K562 (cell line): ENCODE data around the gene IL34. TPM values are rescaled to one million over a fixed set of nuclear protein-coding genes. Genes with fewer than 3 reads are reported as not detected.

Source experiments
- CBFA2T3 ChIP-seq: fragments of 450-650 bp; IDR thresholded peaks from 2 replicates; pipeline ENCODE4 v1.6.1; 2017
- MAZ ChIP-seq, 2 experiments: fragments of 450-650 bp in 1 of 2; sonication (generic) in 1 of 2; formaldehyde crosslinking; IDR thresholded peaks in 1 of 2; conservative IDR thresholded peaks in 1 of 2; 2 replicates each; pipeline versions ENCODE4 v1.4.0 to v1.5.0; 2020; ENCODE audit warnings: mild to moderate bottlenecking in 1 of 2, missing genetic modification reagents in 1 of 2
- NCOA2 ChIP-seq, 2 experiments: fragments of 450-650 bp; IDR thresholded peaks; 2 replicates each; pipeline ENCODE4 v1.6.1; 2018; ENCODE audit warnings: mild to moderate bottlenecking in 2 of 2, moderate library complexity in 1 of 2; ENCODE audit not compliant: partially characterized antibody in 2 of 2
- PATZ1 ChIP-seq: fragments of 250-450 bp; sonication (Bioruptor Pico); IDR thresholded peaks from 2 replicates; pipeline ENCODE4 v1.5.0; 2020; ENCODE audit warnings: mild to moderate bottlenecking, borderline replicate concordance
- SRSF7 ChIP-seq: fragments of 200-400 bp; formaldehyde crosslinking; optimal IDR thresholded peaks from 2 replicates; pipeline ENCODE3; 2017; ENCODE audit warnings: mild to moderate bottlenecking, low read depth, low read length
- TBL1XR1 ChIP-seq, 2 experiments: IDR thresholded peaks; 2 replicates each; pipeline ENCODE4 v1.6.1; 2012; ENCODE audit warnings: improper control_type of control experiment in 2 of 2, low read length in 2 of 2, mild to moderate bottlenecking in 1 of 2
- TFAM ChIP-seq: fragments of 250-450 bp; sonication (Bioruptor Pico); conservative IDR thresholded peaks from 2 replicates; pipeline ENCODE4 v1.5.0; 2021; ENCODE audit warnings: mild to moderate bottlenecking, moderate library complexity
- ZNF121 ChIP-seq: sonication (generic); formaldehyde crosslinking; conservative IDR thresholded peaks from 2 replicates; pipeline ENCODE4 v1.8.0; 2022; ENCODE audit warnings: missing genetic modification reagents
- ZNF449 ChIP-seq: fragments of 250-450 bp; sonication (Bioruptor Pico); IDR thresholded peaks from 2 replicates; pipeline ENCODE4 v1.8.0; 2022; ENCODE audit warnings: moderate library complexity, mild to moderate bottlenecking, inconsistent platforms
- ZNF592 ChIP-seq: fragments of 450-650 bp; IDR thresholded peaks from 2 replicates; pipeline ENCODE4 v1.6.1; 2017; ENCODE audit warnings: antibody characterized with exemption, mild to moderate bottlenecking
- ZNF717 ChIP-seq: fragments of 250-450 bp; sonication (Bioruptor Pico); IDR thresholded peaks from 2 replicates; pipeline ENCODE4 v1.5.0; 2021
- polyA plus RNA-seq, 8 experiments: library from polyadenylated mRNA; depleted of rRNA in 4 of 8; stranded (reverse) in 5 of 8; unstranded in 3 of 8; fragments of >200 nt; fragmentation: Nextera tagmentation in 2 of 8; fragmentation: Illumina TruSeq in 1 of 8; extraction: Ambion mirVana in 2 of 8; extraction: Trizol in 1 of 8; gene quantifications; 2 replicates each; pipeline versions ENCODE4 v1.2.1 to v1.2.3, GENCODE V29; 2011 to 2014; ENCODE audit warnings: inconsistent platforms in 1 of 8, missing spikeins in 1 of 8
- total RNA-seq, 7 experiments: library from RNA; depleted of rRNA in 6 of 7; stranded (reverse); fragments of >200 nt in 6 of 7; fragmentation: Illumina TruSeq in 2 of 7; extraction: Trizol in 2 of 7; gene quantifications; 2 replicates each; pipeline versions ENCODE4 v1.2.1 to v1.2.3, GENCODE V29; 2011 to 2021; ENCODE audit warnings: low replicate concordance in 1 of 7
- TF ChIP-seq, protein P1 (sequence below): fragments of 450-650 bp; conservative IDR thresholded peaks from 2 replicates; pipeline ENCODE4 v1.6.1; 2016; ENCODE audit warnings: missing genetic modification characterization, low read depth, mild to moderate bottlenecking, control low read depth, missing compliant biosample characterization
- TF ChIP-seq, protein P2 (sequence below): fragments of 450-650 bp; IDR thresholded peaks from 2 replicates; pipeline ENCODE4 v1.6.1; 2016

The IL34 gene
- total and polyA plus RNA-seq, 9 of the 15 experiments (the other 6 are each of a cell fraction or from before 2014, with no cell fraction given) = 0.07 to 0.18 (median 0.10) TPM; not detected in 6

DNA sequence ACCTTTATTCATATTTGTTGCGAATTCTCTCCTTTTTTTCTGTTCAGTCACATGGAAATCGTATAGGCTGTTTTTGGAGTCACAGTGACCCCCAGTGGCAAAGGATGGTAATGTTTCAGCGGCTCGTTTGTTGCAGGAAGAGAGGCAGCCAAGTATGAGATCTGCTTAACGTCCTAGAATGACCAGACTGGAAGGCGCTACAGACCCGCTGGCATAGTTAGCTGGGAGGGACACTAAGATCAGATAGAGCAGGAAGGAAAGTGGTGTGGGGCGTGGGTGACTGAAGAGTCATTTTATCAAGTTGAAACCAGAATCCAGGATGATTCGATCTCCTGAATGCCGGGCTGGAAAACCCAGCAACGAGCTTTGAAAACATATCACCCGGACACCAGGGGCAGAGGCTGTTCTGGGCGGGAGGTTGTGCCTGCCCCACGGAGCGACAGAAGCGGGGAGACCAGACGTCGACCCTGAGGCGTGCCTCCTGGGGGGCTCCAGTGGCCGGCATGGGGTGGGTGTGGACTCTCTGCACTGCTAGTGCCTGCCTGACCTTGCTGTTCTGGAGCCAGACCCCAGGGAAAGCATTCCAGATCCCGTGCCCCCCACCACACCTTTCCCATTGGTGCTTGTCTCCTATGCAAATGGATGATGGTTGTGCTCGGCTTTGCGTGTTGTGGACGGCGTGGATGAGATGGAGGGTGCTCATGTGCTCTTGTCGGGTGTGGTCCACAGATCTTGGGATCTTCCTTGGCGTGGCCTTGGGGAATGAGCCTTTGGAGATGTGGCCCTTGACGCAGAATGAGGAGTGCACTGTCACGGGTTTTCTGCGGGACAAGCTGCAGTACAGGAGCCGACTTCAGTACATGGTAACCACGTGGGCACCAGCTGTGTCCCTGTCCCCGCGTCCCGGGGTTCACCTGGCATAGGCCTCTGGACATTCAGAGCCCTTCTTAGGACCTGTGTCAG, 7.7 kb downstream of the IL34 start (continued):
- TF ChIP-seq ZNF592 = 0 out of 2 replicates have a peak, but pooled peaks have one; percentile 10
- TF ChIP-seq, protein P1, sequence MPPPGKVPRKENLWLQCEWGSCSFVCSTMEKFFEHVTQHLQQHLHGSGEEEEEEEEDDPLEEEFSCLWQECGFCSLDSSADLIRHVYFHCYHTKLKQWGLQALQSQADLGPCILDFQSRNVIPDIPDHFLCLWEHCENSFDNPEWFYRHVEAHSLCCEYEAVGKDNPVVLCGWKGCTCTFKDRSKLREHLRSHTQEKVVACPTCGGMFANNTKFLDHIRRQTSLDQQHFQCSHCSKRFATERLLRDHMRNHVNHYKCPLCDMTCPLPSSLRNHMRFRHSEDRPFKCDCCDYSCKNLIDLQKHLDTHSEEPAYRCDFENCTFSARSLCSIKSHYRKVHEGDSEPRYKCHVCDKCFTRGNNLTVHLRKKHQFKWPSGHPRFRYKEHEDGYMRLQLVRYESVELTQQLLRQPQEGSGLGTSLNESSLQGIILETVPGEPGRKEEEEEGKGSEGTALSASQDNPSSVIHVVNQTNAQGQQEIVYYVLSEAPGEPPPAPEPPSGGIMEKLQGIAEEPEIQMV (tag) = no peak
- TF ChIP-seq NCOA2 (IDR thresholded peaks at IDR 0.05; ENCODE audit: partially characterized antibody in 2 of 2) = no peak
- TF ChIP-seq TFAM (CRISPR knock-in tag) = no peak
- TF ChIP-seq ZNF449 (CRISPR knock-in tag) = no peak
- TF ChIP-seq PATZ1 (CRISPR knock-in tag) = no peak
- no peak for TF ChIP-seq SRSF7
- peak; percentile 47 for TF ChIP-seq CBFA2T3
- TF ChIP-seq TBL1XR1 (IDR thresholded peaks at IDR 0.05; ENCODE audit: low read length in 2 of 2) = peak in 1 of 2 experiments; percentile 45; a peak in 1 of 4 replicates
- TF ChIP-seq ZNF121 = no peak
- peak in 1 of 2 experiments; percentile 65; a peak in 2 of 4 replicates for TF ChIP-seq MAZ (CRISPR knock-in tag; conservative IDR thresholded peaks at IDR 0.05 in 1 of 2, IDR thresholded peaks at IDR 0.05 in 1 of 2)
- TF ChIP-seq, protein P2, sequence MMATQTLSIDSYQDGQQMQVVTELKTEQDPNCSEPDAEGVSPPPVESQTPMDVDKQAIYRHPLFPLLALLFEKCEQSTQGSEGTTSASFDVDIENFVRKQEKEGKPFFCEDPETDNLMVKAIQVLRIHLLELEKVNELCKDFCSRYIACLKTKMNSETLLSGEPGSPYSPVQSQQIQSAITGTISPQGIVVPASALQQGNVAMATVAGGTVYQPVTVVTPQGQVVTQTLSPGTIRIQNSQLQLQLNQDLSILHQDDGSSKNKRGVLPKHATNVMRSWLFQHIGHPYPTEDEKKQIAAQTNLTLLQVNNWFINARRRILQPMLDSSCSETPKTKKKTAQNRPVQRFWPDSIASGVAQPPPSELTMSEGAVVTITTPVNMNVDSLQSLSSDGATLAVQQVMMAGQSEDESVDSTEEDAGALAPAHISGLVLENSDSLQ = peak; percentile 51; the same call in 1 of the 2 replicates
- no peak for TF ChIP-seq ZNF717 (CRISPR knock-in tag)
